Neural cell (in vitro differentiated cells): Measurements from ENCODE around the gene CSKMT.
A peak's percentile ranks its signal among the peaks of the same experiment; 100 is the strongest.

ENCODE experiments used
- CTCF ChIP-seq: fragments of 450-650 bp; IDR thresholded peaks from 2 replicates; pipeline ENCODE4 v1.5.1; 2014; ENCODE audit warnings: antibody characterized with exemption, mild to moderate bottlenecking, moderate library complexity; ENCODE audit not compliant: poor library complexity, severe bottlenecking
- EP300 ChIP-seq: fragments of 450-650 bp; conservative IDR thresholded peaks from 2 replicates; pipeline ENCODE4 v1.6.1; 2014; ENCODE audit warnings: antibody characterized with exemption, mild to moderate bottlenecking, moderate library complexity; ENCODE audit not compliant: poor library complexity, severe bottlenecking
- EZH2 ChIP-seq: fragments of 200-600, 300-800 bp; shearing (Covaris generic), sonication (generic); IDR thresholded peaks from 2 replicates; pipeline ENCODE4 v1.6.1; 2014; ENCODE audit warnings: antibody characterized with exemption, low read length, borderline replicate concordance, mild to moderate bottlenecking; ENCODE audit not compliant: insufficient read depth, poor library complexity, severe bottlenecking
- MXI1 ChIP-seq: fragments of 450-650 bp; conservative IDR thresholded peaks from 2 replicates; pipeline ENCODE4 v1.6.1; 2014; ENCODE audit warnings: antibody characterized with exemption, mild to moderate bottlenecking; ENCODE audit not compliant: poor library complexity, severe bottlenecking
- RAD21 ChIP-seq: fragments of 450-650 bp; conservative IDR thresholded peaks from 2 replicates; pipeline ENCODE4 v1.6.1; 2014; ENCODE audit warnings: antibody characterized with exemption, mild to moderate bottlenecking, moderate library complexity
- REST ChIP-seq: IDR thresholded peaks from 2 replicates; pipeline ENCODE4 v1.6.1; 2012; ENCODE audit warnings: borderline replicate concordance
- TAF1 ChIP-seq: IDR thresholded peaks from 2 replicates; pipeline ENCODE4 v1.6.1; 2012; ENCODE audit warnings: low read depth

DNA sequence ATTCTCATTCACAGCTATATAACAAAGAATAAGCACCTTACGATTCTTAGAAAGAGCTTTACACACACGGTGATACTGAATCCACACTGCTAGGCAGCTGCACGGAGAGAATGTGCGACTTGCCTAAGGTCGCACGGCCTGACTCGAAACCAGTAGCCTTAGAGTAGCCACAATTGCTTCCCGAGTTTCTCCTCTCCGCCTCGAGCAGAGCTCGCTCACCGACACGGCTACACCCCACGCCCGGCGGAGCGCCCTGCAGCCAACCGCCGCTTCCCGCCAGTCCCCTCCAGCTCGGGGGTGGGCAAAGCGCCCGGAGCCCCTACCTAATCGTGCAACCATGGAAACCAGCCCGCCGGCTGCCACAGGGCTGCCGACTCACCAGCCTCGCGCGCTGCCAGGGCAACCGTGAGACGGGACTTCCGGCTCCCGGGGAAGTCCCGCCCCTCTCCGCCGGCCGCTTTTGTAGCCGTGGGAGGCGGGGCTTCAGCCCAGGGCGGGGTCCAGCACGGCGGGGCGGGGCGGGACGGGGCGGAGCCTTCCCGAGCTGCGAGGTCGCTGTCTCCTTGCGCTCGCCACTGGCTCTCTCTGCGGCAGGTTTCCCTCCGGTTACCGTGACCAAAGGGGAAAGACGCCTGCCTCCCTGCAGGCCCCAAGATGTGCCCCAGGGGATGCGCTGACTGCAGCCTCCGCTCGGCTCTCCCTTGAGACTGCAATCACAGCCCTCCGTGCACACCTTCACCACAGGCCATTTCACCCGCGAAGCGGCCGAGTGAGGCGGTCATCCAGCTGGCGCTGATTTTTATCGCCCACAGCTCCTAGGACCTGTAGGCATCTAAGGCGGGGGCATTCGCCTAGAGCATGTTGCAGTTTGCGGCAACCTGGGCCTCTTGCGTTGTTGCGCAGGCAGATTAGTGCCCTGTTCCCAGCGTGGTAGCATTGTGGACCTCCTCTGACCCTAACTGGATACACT is 41.1 kb downstream of the CSKMT start:
- TF ChIP-seq CTCF (no peak), EP300 (peak; percentile 41), EZH2 (no peak), MXI1 (peak; percentile 93), REST (no peak), RAD21 (no peak), TAF1 (peak; percentile 74)
